NCI-H2227 treated with DMSO at 0.1 percent for 48 hours (cell line): Measurements from ENCODE around the gene UBA3.
A peak's percentile ranks its signal among the peaks of the same experiment; 100 is the strongest.

Source experiments
- DNase-seq: peaks from one replicate; lab custom pipeline; 2025; lab: John Stamatoyannopoulos, UW

Gene UBA3

GRCh38 chr3:69099576-69099975 is 19.4 kb upstream of the UBA3 start:
- no peak for DNase-seq

- DNase-seq, result no peak
Measured at GRCh38 chr3:69097407-69098086, 17.4 kb upstream of the UBA3 start.

GRCh38 chr3:69096299-69096698 is 16.1 kb upstream of the UBA3 start:
- no peak for DNase-seq

DNA sequence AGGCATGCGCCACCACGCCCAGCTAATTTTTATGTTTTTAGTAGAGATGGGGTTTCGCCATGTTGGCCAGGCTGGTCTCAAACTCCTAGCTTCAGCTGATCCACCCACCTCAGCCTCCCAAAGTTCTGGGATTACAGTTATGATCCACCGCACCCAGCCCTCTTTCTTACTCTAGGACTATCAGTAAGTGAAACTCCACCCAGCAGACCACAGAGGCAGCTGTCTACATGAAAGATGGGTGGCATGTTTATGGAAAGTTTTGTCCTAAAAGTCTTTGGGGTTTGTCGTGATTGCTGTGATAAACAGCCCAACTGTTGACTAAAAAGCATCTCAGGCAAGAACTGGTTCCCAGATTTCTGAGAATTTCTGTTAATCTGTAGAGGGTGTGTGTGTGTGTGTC is 15.5 kb upstream of the UBA3 start:
- DNase-seq, result no peak

DNA sequence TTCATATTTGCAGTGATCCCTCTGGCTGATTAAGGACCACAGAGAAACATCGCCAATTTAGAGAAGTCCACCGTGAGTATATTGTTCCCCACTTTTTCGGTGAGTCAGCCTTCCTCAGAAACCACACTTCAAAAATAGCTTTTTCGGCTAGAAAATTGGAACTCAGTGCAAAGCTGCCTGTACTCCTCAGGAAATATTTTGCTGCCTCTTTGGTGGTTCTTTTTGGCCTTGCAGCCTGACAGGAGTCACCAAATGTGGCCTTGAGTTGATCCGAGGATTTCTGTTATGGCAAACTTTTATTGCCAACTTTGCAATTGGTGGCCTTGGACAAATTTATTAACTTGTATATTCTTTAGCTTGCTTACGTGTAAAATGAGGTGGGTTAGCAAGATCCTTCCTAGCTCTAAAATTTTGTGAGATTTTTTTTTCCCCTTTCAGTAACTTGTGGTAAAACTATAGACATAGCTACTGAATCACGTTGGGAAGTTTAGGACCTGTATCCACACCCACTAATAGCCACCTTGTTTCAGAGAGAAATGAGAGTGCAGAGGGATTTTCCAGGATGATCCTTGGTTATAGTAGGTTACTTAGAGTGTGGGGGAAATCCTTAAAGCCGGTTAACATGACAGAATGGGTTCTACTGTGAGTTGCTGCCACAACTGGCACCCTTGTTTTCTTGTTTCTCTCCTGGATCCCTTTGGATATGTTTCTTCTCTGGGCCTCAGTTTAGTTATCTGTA is 14.5 kb upstream of the UBA3 start:
- no peak for DNase-seq

DNA sequence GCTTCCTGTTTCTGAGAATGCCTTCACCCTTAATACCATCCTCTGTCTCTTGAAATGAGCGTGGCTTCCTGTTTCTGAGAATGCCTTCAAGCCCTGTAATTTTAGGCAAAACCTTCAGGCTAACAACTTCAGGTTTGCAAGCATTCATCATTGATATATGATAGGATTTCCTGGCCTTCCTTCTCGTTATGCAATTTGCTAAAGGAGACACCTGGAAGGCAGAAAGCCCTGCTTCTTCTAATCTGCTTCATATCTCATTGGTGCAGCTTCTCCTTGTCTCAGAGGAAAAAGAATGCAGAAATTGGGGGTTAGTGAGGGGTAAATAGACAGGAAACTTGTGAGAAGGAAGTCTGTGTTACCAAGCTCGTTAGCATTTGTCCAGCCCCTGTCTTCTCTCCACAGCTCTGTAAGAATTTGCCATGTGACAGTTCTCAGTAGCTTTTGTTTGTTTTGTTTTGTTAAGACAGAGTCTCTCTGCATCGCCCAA is 11.9 kb upstream of the UBA3 start:
- no peak for DNase-seq

DNA sequence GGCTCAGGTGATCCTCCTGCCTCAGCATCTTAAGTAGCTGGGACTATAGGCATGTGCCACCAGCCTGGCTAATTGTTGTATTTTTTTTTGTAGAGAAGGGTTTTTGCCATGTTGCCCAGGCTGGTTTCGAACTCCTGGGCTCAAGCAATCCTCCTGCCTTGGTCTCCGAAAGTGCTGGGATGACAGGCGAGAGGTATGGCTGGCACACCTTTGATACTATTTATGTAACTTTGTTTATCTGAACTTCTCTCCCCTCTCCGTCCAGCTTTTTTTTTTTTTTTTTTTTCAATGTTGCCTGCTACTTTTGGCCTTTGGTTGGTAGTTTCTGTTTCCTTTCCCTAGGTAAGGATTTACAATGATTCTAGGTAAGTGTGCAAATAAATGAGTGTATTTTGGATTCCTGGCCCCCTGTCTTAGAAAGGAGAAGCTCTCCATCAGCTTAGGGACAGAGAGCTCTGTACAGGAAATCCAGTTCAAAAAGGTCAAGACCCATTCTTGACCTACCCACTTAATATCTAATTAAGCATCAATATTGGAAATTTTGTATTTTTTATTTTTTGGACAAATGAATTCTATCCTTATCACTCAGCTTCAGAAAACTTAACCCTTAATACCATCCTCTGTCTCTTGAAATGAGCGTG is 11.3 kb upstream of the UBA3 start:
- DNase-seq, result no peak

DNA sequence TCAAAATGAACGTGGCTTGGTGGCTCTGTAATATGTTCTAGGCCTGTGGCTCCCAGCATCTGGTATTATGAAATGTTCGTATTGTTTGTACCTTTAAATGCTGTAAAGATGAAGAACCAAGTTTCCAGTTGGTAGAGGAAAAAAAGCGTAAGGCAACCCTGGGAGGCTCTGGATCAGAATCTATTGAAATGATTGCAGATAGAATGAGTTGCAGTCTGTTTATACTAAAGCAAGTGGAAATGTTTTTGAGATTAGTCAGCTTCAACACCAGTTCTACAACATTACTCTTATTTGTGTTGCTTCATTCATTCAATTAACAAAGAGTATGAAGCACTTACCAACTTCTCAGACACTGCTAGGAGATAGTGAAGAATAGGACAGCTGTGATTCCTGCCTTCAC is 9.9 kb upstream of the UBA3 start:
- no peak for DNase-seq

GRCh38 chr3:69088063-69088462 is 7.9 kb upstream of the UBA3 start:
- DNase-seq, result no peak

GRCh38 chr3:69087030-69087791 is 7.0 kb upstream of the UBA3 start:
- no peak for DNase-seq

GRCh38 chr3:69085833-69086722 is 5.9 kb upstream of the UBA3 start:
- DNase-seq, result peak; percentile 37

DNA sequence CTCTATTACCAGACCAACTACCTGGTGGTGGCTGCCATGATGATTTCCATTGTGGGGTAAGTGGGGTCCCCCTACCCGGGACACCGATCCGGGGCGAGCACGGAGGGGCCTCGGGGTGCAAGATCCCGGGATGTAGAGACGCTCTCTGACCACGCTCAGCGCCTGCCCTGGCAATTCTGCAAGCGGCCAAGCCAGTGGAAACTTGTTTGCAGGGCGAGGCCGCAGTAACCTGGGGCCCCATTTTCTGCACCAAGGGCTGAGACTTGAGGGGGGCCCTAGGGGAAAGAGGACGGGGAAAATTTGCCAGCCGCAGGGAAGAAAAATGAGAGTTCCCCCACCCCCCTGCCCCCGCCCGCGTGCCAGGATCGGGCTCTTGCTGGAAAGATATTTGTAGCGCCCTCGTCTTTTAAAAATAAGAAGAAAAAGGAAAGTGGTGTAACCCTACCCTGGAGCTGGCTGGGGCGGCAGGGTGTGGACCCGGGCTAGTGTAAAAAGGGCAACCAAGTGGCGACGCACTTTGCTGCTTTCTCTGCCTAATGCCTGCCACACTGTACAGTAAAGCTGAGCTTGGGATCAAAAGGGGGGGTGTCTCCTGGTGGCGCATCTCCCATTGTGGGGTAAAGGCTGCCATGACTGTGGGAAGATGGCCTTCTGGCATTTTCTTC is 5.1 kb upstream of the UBA3 start:
- DNase-seq, result no peak

DNA sequence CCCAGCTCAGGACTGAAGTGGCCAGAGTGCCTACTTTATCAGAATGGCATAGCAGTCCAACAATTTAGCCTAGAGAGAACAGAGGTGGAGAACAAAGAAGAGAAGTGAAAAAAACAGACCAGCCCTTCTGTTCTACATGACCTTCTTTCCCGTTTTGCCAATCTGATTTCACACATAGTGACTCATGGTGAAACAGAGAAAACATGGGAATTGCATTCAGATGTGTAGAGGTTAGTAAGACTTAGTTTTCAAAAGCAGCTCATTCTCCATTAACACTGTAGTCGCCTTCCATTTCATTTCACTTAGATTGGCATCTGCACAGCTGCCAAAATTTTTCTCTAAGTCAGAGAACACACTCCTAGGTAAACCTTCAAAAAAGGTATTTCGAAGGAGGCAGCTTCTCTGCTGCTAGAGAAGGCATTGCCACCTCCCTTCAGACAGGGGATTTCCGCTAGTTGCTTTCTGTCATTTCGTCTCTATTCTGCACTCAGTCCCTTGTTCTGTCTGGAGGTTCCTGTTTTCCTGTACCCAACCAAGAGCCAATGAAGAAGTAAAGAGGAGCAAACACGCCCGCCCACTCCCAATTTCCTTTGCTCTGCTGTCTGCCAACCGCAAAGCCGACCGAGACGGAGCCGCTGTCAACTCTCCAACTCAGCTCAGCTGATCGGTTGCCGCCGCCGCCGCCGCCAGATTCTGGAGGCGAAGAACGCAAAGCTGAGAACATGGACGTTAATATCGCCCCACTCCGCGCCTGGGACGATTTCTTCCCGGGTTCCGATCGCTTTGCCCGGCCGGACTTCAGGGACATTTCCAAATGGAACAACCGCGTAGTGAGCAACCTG is 4.4 kb upstream of the UBA3 start, which contains the start of gene ARL6IP5:
TSS of gene ARL6IP5 (plus strand) at position 612 of the 842 bp plus-strand sequence. CDS start at position 723, 111 bp downstream.
- peak; percentile 68 for DNase-seq

DNA sequence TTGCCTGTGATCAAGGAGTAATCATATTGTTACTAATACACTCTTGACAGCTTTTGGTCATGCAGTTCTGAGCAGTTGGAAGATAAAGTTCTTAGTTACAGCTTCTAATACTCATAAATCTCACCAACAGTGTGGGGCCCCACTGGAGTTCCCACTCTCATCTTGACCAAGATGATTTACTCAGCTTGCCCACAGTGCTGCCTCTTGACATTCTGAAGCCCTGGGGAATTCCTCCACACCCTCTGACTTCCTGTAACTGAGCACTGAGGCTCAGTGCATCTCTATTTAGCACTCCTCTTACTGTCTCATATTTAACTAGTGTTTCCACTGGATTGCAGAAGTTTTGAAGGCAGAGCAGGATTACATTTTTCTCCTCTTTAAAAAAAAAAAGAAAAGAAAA is 2.6 kb upstream of the UBA3 start:
- DNase-seq, result no peak

GRCh38 chr3:69082361-69082760 is 2.2 kb upstream of the UBA3 start:
- no peak for DNase-seq

GRCh38 chr3:69081583-69082262 is 1.6 kb upstream of the UBA3 start:
- no peak for DNase-seq

DNA sequence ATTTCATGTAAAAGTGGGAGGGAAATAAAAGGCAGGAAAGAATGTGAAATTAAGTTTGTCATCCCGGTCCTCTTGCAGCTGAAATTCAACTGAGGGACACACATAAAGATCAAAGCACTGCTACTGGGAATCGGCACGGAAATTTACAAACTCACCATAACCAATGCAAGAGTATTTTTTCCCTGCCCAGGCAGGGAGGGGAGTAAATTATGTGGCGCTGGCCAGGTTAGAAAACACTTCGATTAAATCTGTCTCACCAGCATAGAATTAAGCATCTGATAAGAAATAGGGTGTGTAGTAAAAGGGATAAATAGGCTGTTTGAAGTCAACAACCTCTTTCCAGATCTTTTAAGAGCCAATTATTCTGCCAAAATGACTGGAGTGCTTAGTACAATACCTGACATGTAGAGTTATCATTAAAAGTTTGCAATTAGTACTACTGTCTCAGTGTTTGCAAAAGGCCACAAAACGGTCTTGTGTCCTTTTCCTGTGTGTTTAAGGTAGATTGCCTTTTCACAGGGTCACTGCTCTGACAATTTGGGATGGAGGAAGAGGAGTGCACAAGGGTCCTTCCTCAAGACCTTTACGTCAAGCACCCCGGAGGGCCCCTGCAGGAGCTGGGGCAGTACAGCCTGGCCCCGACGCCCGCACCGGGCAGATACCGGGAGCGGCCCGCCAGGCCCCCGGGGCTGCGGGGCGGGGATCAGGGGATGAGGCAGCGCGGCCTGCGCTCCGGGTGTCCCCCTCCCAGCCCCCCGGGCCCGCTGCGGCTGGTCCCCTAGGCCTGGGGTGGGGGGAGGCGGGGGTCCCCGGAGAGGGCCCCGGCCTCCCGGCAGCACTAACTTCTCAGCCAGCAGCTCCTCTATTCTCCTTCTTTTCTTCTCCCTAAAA is 651 bp downstream of the UBA3 start:
- DNase-seq, result peak; percentile 2

DNA sequence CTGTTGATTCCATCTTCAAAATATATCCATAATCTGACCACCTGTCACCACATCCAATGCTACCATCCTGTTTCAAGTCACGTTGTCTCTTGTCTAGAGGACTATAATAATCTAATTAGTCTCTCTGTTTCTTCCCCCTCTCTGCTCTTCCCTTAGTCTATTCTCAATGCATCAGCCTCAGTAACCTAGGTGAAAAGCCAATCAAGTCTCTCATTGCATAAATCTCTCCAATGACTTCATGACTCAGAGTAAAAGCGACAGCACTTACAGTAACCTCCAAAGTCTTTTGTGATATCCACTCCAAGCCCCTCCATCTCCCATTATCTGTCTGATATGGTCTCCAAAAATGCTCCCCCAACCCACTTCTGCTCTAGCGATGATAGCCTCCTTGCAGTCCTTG is 7.2 kb downstream of the UBA3 start:
- no peak for DNase-seq
